Fibroblast of lung (primary cell): ENCODE measurements around the gene SMCHD1. TPM values are rescaled to one million over a fixed set of nuclear protein-coding genes. Genes with fewer than 3 reads are reported as not detected.

Experiments
- DNase-seq, 2 donors: peaks; one replicate each; pipeline versions ENCODE4 v3.0.0 to v3.0.0-alpha.2; 2010; ENCODE audit warnings: low read depth in 2 of 2
- H2AFZ ChIP-seq: 2 replicates; pipeline ENCODE4 v1.5.1; 2012; ENCODE audit warnings: low read length, control low read depth, inconsistent platforms
- H3K27ac ChIP-seq: 2 replicates; pipeline ENCODE4 v1.5.1; 2011; ENCODE audit warnings: low read length, control low read depth; ENCODE audit not compliant: insufficient read depth
- H3K27me3 ChIP-seq: 2 replicates; pipeline ENCODE4 v1.5.1; 2011; ENCODE audit warnings: mild to moderate bottlenecking, low read length; ENCODE audit not compliant: control insufficient read depth, insufficient read depth
- H3K36me3 ChIP-seq: 2 replicates; pipeline ENCODE4 v1.5.1; 2011; ENCODE audit warnings: low read length; ENCODE audit not compliant: control insufficient read depth, insufficient read depth
- H3K4me1 ChIP-seq: 2 replicates; pipeline ENCODE4 v1.5.1; 2011; ENCODE audit warnings: low read length; ENCODE audit not compliant: control insufficient read depth, insufficient read depth; ENCODE audit errors: extremely low read depth
- H3K4me2 ChIP-seq: 2 replicates; pipeline ENCODE4 v1.5.1; 2011; ENCODE audit warnings: low read length, control low read depth; ENCODE audit not compliant: insufficient read depth; ENCODE audit errors: extremely low read depth
- H3K4me3 ChIP-seq, 4 experiments: fragments of 200-600 bp in 1 of 4; sonication (generic) in 1 of 4; replicated peaks in 1 of 4; 2 replicates each; pipeline ENCODE4 v1.5.1; 2011 to 2016; ENCODE audit warnings: low read length in 4 of 4, low read depth in 3 of 4, mild to moderate bottlenecking in 3 of 4, control low read depth in 2 of 4, inconsistent platforms in 1 of 4, mixed read lengths in 1 of 4; ENCODE audit not compliant: insufficient read depth in 1 of 4; ENCODE audit errors: control extremely low read depth in 1 of 4
- H3K79me2 ChIP-seq: 2 replicates; pipeline ENCODE4 v1.5.1; 2012; ENCODE audit warnings: mild to moderate bottlenecking, low read length, inconsistent platforms; ENCODE audit not compliant: control insufficient read depth, insufficient read depth
- H3K9ac ChIP-seq: 2 replicates; pipeline ENCODE4 v1.5.1; 2011; ENCODE audit warnings: mild to moderate bottlenecking, low read length, control low read depth; ENCODE audit not compliant: insufficient read depth
- H3K9me3 ChIP-seq: 2 replicates; pipeline ENCODE4 v1.5.1; 2012; ENCODE audit warnings: low read depth, low read length; ENCODE audit not compliant: control insufficient read depth, insufficient read depth
- H4K20me1 ChIP-seq: 2 replicates; pipeline ENCODE4 v1.5.1; 2011; ENCODE audit warnings: low read length; ENCODE audit not compliant: control insufficient read depth, insufficient read depth; ENCODE audit errors: extremely low read depth
- EZH2 ChIP-seq: IDR thresholded peaks from 2 replicates; pipeline ENCODE4 v1.5.1; 2012; ENCODE audit warnings: low read length, control low read depth, mild to moderate bottlenecking; ENCODE audit errors: missing control alignments
- polyA plus RNA-seq, 2 donors: library from polyadenylated mRNA; depleted of rRNA in 1 of 2; stranded (reverse) in 1 of 2; unstranded in 1 of 2; fragments of >200 nt; gene quantifications; 2 replicates each; pipeline ENCODE4 v1.2.1, GENCODE V29; 2011 to 2012; ENCODE audit warnings: missing spikeins in 1 of 2
- total RNA-seq: library from RNA; depleted of rRNA; stranded (reverse); fragments of >200 nt; gene quantifications from 2 replicates; pipeline ENCODE4 v1.2.1, GENCODE V29; 2014
- TF ChIP-seq, protein P1 (sequence below), 2 donors: IDR thresholded peaks in 1 of 2; conservative IDR thresholded peaks in 1 of 2; 1 replicate in 1 of 2; 2 replicates in 1 of 2; pipeline ENCODE4 v1.5.1; 2011 to 2012; ENCODE audit warnings: low read length in 2 of 2, control low read depth in 1 of 2, inconsistent platforms in 1 of 2, low read depth in 1 of 2, mild to moderate bottlenecking in 1 of 2

The SMCHD1 gene
- total and polyA plus RNA-seq, 2 donors (not counting 1 experiment from before 2014, with no cell fraction given) = 19.6 to 96.1 TPM

DNA sequence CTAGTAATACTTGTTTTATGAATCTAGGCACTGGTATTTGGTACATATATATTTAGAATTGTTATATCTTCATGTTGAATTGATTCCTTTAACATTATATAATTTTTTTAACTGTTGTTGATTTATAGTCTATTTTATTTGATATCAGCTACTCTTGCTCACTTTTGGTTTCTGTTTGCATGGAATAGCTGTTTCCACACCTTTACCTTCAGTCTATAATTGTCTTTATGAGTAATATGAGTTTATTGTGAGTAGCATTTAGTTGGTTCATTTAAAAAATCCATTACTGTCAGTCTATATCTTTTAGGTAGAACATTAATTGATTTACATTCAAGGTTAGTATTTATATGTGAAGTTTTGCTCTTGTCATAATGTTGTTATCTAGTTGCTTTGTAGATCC lies 58.6 kb downstream of the SMCHD1 start:
- Histone ChIP-seq H3K9me3 (no peaks in the 10 kb centered on the region), H2AFZ (no peak overlapping the region), H3K36me3 (peaks cover 7% of the 10 kb centered on the region), H3K27me3 (no peaks in the 10 kb centered on the region), H3K79me2 (peaks cover 15% of the 10 kb centered on the region), H3K4me3 (no peak overlapping the region), H3K27ac (no peak overlapping the region), H4K20me1 (no peaks in the 10 kb centered on the region), H3K9ac (no peak overlapping the region), H3K4me2 (no peak overlapping the region), H3K4me1 (no peaks in the 10 kb centered on the region)
- TF ChIP-seq, protein P1, sequence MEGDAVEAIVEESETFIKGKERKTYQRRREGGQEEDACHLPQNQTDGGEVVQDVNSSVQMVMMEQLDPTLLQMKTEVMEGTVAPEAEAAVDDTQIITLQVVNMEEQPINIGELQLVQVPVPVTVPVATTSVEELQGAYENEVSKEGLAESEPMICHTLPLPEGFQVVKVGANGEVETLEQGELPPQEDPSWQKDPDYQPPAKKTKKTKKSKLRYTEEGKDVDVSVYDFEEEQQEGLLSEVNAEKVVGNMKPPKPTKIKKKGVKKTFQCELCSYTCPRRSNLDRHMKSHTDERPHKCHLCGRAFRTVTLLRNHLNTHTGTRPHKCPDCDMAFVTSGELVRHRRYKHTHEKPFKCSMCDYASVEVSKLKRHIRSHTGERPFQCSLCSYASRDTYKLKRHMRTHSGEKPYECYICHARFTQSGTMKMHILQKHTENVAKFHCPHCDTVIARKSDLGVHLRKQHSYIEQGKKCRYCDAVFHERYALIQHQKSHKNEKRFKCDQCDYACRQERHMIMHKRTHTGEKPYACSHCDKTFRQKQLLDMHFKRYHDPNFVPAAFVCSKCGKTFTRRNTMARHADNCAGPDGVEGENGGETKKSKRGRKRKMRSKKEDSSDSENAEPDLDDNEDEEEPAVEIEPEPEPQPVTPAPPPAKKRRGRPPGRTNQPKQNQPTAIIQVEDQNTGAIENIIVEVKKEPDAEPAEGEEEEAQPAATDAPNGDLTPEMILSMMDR (conservative IDR thresholded peaks at IDR 0.05 in 1 of 2, IDR thresholded peaks at IDR 0.05 in 1 of 2; ENCODE audit: low read depth in 1 of 2, low read length in 2 of 2) = no peak
- no peak for TF ChIP-seq EZH2
- DNase-seq = no peak

DNA sequence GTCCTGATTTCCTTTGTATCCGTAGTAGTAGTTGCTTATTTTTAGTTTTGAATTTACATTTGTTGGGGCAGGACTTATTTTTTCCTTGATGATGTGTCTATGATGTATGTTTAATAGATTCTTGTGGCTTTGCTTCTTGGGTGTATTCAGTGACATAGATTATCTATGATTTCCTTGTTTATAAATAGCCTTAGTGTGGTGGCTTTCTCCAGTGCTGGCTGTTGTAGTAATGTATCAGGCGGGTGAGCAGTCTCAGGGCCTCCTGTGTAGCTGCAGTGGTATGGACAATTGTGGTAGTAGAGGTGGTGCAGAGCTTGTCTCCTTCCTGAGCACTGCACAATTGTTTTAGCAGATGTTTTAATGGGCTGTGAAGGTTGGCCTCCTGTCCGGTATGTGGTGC lies 60.5 kb downstream of the SMCHD1 start:
- Histone ChIP-seq H4K20me1 (no peaks in the 10 kb centered on the region), H3K4me2 (no peak overlapping the region), H3K79me2 (peaks cover 15% of the 10 kb centered on the region), H3K27ac (no peak overlapping the region), H3K27me3 (no peaks in the 10 kb centered on the region), H3K9ac (no peak overlapping the region), H3K4me1 (no peaks in the 10 kb centered on the region), H3K36me3 (peaks cover 6% of the 10 kb centered on the region), H3K9me3 (no peaks in the 10 kb centered on the region), H2AFZ (no peak overlapping the region), H3K4me3 (no peak overlapping the region)
- peak; percentile 10 to 31 for DNase-seq
- TF ChIP-seq EZH2 = no peak
- TF ChIP-seq, protein P1 (conservative IDR thresholded peaks at IDR 0.05 in 1 of 2, IDR thresholded peaks at IDR 0.05 in 1 of 2; ENCODE audit: low read depth in 1 of 2, low read length in 2 of 2) = no peak

- TF ChIP-seq EZH2 = no peak
- TF ChIP-seq, protein P1 (conservative IDR thresholded peaks at IDR 0.05 in 1 of 2, IDR thresholded peaks at IDR 0.05 in 1 of 2; ENCODE audit: low read depth in 1 of 2, low read length in 2 of 2) = no peak
- Histone ChIP-seq H2AFZ (no peak overlapping the region), H3K9me3 (no peaks in the 10 kb centered on the region), H3K4me2 (no peak overlapping the region), H3K27ac (no peak overlapping the region), H3K27me3 (no peaks in the 10 kb centered on the region), H3K79me2 (peaks cover 15% of the 10 kb centered on the region), H3K4me1 (no peaks in the 10 kb centered on the region), H3K4me3 (no peak overlapping the region), H3K9ac (no peak overlapping the region), H4K20me1 (no peaks in the 10 kb centered on the region), H3K36me3 (peaks cover 6% of the 10 kb centered on the region)
- DNase-seq = no peak
Observed at GRCh38 chr18:2716394-2717326, 61.1 kb downstream of the SMCHD1 start.
